Activated T-cell treated with anti-CD3 and anti-CD28 coated beads for 1 hour (primary cell): ENCODE results near the gene SHISA3.

Experiments
- DNase-seq: peaks from one replicate; pipeline ENCODE4 v3.0.0-alpha.2; 2020; ENCODE audit warnings: low read depth

Gene SHISA3

DNA sequence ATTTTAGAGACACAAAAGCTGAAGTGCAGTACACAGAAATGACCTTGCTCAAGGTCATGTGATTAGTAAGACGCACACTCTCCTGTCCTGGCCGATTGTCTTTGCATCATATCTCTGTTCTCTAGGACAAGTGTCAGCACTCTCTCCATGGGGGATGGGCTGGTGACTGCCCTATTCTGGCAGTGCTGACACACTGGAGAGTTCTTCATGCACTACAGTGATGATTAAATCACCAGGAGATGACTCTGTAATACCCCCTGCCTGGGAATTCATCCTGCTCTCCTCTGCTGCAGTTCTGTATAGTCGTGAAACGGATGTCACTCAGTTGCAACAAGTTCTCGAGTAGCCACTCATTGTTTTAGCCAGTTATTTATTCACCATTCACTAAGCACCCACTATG, 5.3 kb upstream of the SHISA3 start:
- DNase-seq = no peak

DNA sequence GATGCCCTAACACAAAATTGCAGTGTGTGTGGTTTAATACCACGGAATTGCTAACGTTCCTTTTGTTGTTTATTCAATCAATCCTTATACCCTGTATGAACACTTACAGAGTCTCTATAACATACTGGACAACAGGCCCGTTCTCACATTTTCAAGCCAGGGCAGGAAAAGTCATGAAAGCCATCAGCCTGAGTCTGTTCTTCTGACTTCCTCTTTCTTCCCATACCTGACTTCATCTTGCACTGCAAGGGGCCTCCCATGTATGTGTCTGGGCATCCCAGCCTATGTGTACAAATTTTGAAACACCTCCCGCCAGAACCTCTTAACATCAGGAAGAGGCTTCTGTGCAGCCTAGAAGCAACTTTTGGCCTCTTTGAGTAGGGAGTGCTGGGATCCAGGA, 4.9 kb upstream of the SHISA3 start:
- no peak for DNase-seq

DNA sequence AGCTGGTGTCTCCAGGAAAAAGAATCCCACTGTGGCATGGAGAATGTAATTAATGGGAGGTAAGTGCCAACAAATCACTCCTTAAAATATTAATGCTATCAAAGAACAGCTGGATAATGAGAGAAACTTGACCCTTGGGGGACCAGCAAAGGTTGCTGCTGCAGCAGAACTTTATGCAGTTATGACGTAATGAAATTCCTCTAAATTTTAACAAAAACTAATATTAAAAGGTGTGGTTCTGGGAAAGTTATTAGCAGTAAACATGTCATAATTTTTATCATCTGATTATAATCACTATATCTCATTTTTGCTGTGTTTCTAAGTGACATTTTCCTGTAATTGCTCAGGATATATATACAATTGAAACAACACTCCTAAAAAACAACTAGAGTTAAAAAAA, 1.7 kb upstream of the SHISA3 start:
- DNase-seq = no peak

DNA sequence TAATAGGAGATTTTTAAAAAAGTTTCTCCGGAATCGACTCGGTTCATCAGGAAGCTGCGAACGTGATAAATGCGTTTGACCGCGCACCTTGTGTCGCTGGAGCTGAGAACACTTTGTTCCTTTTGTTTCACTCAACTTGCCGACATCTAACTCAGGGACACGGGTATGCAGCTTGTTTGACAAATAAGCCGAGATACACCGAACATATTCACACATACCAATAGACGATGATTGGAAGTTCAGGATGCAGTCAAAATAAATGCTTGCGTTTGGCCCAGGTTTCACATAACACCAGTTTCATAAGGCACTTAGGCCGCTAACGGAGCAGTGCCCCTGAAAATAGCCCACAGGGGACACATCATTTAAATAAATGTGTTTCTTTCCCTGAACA, 932 bp upstream of the SHISA3 start:
- DNase-seq = no peak

DNA sequence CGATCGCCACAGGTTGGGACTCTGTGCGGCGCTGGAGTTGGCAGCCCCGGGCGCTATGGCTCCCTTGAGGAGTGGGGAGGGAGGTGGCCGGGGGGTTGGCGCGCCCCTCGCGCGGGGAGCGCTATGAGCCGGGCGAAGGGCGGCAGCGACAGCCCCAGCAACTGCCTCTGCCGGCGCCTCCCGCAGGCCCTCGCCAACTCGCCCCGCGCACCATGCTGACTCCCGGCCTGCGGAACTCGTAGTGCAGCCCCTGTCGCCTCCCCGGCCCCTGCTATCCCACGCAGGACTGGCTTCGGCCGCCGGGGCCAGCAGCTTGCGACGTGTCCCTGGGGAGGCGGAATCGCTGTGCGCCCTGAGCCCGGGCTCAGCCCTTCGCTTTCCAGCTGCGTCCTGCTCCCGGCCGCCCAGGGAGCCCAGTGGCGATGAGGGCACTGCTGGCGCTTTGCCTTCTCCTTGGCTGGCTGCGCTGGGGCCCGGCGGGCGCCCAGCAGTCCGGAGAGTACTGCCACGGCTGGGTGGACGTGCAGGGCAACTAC, 415 bp downstream of the SHISA3 start:
- DNase-seq = no peak

DNA sequence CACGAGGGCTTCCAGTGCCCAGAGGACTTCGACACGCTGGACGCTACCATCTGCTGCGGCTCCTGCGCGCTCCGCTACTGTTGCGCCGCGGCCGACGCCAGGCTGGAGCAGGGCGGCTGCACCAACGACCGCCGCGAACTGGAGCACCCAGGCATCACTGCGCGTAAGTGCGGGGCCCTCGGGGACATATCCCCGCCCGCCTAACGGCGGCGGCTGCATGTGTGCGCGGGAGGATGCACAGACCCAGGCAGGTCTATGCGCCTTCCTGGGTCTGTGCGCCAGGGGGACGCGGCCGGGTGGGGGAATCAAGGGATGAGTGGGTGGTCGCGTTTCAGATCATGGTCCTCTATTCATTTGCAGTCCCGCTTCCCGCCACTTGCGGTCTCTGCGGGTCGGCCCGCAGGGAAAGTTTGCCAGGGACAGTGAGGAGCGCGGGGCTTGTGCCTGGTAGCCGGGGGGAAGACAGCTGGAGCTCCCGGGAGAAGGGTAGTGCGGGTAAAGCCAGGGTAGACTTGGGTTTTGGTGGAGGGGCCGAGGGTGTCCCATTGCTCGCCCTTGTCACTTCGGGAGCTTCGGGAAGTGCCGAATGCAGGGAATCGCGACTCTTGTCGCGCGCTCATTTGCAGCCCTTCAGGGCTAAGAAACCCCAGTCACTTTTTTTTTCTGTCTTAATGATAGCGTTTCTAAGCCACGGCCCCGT, 1.0 kb downstream of the SHISA3 start:
- no peak for DNase-seq

DNA sequence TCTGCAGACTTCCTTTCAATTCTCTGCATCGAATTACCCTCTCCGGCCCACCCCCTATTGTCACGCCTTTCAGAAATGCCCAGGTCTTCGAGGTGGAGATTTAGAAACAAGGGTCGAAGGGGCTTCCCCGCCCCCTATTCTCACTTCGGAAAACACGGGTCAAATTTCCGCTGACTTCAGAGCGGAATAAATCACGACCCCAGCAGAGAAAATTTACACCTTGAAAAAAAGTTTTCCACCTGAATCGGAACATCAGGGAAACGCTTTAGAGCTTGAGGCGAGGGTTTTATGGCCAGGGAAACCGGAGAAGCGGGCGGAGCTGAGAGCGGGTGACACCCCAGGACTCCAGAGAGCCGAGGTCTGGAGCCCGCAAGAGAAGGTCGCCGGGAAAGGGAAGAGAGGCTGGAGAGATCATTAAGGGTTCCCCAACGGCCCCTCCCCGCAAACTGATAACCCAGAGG, 1.6 kb downstream of the SHISA3 start:
- no peak for DNase-seq

DNA sequence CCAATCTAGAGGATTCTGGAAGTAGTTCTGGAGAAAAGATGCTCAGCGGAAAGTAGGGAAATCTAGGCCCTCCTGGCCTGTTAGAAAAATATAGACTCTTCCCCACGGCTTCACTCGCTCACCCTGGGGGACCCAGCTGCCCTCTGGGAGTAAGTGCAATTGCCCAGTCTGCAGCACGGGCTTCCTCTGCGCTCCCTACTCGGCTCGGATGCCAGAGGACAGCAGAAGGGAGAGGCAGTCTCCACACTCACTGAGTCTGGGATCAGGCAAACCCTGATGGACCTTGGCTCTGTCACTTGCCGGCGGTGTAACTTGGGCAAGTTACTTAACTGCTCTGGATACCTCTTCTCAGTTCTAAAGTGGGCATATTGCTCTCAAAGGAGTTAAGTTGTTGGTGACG, 2.1 kb downstream of the SHISA3 start:
- no peak for DNase-seq

DNA sequence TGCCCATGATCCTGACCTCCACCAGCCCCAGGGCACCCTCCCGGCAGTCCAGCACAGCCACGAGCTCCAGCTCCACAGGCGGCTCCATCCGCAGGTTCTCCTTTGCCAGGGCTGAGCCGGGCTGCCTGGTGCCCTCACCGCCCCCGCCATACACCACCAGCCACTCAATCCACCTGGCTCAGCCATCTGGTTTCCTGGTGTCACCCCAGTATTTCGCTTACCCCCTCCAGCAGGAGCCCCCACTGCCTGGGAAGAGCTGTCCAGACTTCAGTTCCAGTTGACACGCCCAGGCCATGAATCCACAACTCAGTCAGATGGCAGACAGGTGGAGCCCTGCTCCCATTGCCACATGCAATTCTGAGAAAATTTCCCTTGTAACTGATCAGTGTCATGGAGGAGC, 3.9 kb downstream of the SHISA3 start:
- no peak for DNase-seq

DNA sequence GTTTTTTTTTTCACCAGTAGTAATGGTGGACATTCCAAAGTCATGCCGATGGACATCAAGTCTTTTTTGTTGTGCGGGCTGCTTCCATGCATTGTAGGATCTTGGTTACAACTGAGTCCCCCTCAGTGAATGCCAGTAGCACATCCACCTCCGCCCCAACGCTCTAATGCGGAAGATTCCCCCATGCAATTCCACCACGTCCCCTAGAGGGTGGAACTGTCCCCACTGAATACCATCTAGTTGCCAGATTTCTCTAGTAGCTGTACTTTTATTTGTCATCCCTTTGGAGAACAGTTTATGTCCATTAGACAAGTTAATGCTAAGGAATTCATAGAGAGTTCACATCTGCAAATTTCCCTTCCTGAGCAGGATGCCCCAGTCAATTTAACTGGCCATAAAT, 6.7 kb downstream of the SHISA3 start:
- DNase-seq = no peak

DNA sequence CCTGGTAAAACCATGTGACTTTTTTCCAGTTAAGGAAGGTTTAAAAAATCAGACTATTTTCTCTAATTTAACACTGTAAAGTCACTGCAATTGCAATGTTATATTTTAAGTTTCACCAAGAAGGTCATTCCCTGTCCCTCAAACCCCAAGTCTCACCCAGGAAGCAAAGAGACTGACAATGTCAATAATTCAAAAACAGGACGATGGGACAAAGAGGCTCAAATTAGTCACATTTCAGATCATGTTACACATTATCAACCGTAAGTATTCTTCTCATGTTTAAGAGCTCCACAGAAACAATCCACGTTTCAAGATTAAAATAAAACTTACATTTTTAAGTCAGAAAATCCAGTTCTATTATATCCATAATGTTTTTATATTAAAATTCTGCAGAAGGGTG, 13.2 kb downstream of the SHISA3 start:
- DNase-seq = no peak

DNA sequence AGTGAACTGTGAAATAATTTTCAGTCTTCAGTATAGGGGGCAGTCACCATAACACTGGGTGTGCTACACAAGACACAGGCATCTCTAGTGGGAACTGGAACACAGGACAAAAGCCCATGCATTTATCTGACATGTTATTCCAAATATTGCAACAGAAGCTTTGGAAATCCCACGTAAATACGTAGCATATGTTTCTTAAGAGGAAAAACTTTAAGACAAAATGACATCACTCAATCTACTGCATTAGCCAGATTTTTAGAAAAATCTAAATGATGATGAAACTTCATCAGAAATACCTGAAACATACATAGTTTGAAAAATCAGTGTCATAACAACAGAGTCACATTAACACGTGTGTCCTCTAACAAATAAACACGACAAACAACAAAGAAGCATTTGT, 14.5 kb downstream of the SHISA3 start:
- no peak for DNase-seq

DNA sequence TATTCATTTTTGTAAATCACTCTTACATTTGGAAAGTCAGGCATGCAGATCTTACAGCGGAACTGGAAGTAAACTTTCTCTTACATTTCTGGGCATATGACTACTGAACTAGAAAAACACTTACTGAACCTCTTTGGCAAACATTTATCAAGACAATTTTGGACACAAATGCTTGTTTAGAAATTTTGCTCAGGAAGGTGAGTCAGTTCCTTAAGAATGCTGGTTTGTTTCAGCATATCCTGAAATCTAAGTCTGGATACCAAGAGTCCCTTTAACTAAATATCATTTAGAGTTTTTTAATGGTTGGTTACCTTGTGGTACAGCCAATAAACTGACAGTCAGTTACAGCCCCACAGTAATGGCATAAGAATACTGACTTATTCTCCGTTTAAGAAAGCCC, 15.0 kb downstream of the SHISA3 start:
- DNase-seq = no peak

DNA sequence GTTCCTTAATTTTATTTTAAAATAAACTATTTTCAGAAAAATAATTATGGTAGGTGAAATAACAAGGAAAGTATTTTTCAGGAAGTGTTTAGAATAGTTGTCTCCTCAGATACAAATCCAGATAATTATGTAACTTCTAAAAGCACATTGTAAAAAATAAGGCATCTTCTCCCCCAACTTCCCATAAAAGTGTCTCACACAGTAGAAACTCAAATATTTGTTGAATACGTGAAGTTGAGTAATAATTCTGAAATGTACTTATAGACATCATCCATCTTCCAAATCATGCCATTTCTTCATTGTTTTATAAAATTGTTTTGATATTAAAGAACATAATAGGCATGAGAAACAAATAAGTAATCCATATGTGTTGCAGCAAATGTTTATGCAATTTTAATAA, 18.0 kb downstream of the SHISA3 start:
- DNase-seq = no peak

DNA sequence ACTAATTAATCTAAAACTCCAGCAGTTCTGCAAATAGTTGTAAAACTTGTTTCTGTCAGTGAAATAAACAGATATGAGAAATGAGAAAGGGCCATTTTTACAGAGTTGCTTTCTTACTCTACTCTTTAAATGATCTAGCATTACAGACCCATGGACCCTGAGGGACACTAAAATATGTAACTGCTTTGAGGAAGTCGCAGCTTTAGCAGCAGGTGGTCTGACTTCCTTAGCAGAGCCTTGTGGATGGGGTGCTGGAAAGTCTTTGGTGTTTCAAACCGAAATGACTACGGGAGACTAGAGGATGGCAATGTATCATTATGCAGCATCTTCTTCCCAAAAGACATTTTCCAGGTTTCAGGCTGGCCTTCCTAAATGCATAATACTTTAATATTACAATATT, 18.7 kb downstream of the SHISA3 start:
- no peak for DNase-seq

DNA sequence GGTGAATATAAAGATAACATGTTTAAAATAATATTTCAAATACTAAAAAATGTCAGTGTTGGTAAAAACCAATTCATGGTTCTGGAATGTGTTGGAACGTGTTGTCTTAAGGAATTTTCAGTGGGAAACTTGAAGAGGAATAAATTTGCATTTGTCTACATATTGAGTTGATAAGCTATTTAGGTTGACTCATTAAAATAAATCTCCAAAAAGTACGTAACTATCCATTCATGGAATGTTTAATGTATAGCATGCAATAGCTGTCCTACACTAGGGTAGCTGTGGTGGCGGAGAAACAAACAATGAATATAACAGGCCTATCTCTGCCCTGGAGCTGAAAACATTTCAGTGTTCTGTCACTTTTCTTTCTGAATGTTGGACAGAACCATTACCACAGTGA, 20.3 kb downstream of the SHISA3 start:
- DNase-seq = no peak

DNA sequence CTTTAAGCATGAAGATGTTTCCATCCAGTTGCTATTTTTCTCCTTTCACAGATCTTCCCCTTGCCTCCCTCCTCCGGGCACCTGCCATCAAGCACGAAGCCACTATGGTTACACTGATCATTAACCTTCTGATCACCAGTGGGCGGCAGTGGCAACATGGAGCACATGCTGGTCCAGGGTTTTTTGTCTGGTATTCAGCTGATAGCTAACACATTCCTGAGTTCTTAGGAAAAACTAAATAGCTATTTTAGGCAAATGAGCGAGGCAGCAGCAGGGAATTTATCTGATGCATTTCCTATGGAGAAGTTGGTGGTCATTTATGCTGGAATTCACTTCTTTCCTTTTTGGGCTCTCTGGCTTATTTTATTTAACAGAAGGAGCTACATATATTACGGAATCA, 22.9 kb downstream of the SHISA3 start:
- no peak for DNase-seq

DNA sequence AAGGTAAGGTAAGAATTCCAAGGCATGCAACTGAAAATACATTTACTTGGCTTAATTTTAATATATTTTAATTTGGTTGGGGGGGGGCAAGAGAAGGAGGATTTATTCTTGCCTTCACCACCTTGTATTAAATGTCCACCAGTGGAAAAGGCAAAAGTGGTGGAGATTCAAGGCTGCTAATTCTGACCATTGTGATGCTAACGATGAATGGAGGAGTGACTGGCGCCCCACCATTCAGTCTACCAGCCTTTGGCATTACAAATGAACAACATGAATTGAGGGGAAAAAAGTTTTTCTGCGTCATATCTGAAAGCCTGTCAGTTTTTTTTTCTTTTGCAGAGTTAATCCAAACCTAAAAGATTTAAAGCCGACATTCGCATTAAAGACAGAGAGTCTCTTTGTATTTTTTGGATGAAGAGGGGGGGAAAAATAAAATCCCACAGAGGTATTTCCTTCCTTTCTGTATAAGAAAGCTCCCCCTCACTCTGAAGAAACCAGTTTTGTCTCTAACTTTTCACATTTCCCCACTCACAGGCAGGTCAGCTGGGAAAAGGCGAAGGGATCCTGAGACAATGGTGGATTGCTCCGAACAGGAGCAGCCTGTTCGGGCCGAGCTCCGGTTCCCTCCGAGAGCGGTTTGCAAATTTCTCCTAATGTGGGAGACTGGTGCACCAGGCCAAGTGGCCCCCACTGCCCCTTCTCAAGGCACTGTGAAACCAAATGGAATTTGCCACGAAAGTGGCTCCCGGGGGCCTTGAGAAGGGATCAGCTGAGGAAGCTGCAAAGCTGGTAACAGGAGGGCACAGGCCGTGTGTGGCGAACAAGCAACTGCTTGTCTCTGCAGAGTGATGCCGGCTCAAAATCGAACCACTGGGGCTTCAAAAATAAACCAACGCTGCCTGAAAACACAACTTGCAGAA, 28.1 kb downstream of the SHISA3 start:
- DNase-seq = no peak

DNA sequence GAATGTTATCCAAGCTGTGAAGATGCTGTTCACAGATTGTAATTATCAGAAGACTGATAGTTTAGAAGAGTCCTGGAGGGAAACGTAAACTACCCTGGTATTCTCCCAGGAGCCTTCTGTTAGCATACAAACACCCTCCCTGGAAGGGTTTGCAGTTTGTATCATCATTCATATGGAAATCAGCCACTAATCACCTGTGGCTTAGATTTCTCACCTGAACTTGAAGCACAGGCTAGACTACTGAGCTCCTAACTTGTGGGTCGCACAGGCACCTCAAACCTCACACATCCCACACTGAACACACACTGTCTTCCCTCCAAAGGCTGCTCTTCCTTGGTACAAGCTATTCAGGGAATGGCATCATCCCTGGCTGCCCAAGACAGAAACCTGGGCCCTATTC, 30.7 kb downstream of the SHISA3 start:
- DNase-seq = no peak

DNA sequence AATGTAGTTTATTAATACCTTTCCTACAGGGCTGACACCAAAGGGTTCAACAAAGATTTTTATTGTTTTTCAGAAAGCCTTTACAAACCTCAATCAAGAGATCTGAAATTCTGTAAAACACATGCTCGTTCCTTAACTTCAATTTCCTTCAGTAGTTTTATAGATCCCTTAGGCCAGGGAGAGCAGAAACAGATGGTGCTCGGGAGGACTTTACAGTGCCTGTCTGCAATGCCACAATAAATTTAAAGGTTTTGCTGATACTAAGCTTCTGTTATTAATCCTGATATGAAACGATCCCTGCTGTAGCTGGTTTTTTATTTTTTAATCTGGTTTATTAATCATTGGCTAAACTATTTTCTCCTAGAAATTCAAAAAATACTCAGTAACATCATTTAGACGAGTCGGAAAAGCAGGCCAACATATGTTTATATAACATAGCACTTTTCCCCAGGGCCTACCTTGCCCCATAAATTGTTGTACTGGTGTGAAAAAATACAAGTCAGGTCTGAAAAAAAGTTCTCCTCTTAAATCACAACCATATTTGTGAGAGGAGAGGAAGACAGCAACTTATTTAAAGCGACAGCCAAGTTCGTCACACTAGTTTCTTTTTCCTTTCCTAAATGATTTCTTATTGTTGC, 39.8 kb downstream of the SHISA3 start:
- no peak for DNase-seq

DNA sequence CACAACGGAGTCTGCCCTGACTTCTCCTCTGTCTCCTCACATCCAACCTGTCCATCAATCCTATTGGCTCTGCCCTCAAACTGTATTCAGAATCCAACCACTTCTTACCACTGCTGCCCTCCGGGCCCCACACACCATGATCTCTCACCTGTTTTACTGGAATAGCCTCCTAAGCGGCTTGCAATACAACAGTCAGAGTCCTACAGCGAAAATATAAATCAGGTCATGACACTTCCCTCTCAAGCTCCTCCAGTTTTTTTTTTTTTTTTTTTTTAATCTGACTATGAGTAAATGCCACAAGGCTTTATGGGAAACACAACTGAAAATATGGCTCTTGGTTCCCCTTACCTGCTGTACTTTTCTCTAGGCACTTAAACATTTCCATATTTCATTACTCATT, 42.8 kb downstream of the SHISA3 start:
- DNase-seq = no peak

DNA sequence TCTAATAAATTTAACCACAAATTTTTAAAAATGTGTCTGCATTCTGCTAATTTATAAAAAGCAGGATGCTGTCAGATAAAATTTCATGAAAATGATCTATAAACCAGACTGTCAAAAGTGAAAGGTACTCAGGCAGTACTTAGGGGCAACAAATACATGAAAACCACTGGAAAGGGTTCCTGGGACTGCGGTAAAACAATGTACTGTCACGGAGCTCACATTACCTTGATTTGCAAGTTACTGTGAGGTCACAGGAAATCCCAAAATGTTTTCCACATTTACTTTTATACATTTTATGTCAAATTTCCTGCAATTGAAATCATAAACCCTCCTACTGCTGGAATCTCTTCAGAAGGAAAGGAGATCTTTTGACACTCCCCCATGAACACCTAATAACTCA, 45.3 kb downstream of the SHISA3 start:
- DNase-seq = no peak

DNA sequence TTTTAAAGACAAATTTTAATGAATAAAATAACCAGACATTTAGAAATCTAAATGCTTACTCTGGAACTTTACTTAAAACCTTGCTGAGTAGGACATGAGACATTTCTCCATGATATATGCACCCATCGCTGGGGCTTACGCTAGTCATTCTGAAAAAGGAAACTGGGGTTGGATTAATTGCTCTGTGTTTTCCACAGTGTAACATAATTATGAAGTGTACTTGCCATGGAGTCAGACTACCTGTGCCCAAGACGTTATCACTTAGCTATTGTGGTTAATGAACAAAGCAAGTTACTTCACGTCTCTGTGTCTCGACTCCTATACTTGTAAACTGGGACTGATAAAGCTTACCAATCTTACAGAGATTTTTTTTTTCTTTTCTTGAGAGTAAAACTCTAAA, 47.8 kb downstream of the SHISA3 start:
- no peak for DNase-seq
